Measurements from ENCODE around the gene ROPN1.
"Not testable (repeated sequence)": the region's sequence is repeated elsewhere in the genome, so short reads cannot be mapped to it uniquely, and the experiment has no call there.

GRCh38 chr3:123975030-123975429 is 16.9 kb downstream of the ROPN1 start:
- TF ChIP-seq CTCF, POLR2A (IDR thresholded peaks at IDR 0.05): not testable (repeated sequence)

Measured in Peyer's patch (tissue), 4 donors.